IMR-90 (cell line): ENCODE results near the gene MAGEA2. TPM values are rescaled to one million over a fixed set of nuclear protein-coding genes. Genes with fewer than 3 reads are reported as not detected.

Source experiments
- ATAC-seq: fragments of 200-7000 bp; cut with Tn5 transposase; 2 replicates; pipeline ENCODE4 v1.9.1; 2020; ENCODE audit warnings: low read depth, mild to moderate bottlenecking, moderate library complexity
- BruUV-seq: library from RNA; stranded (reverse); fragments of 400-500 nt; replicated peaks from 2 replicates; lab custom pipeline; 2021; lab: Mats Ljungman, UMichigan
- CTCF ChIA-PET: fragments of 300-600 bp; formaldehyde crosslinking; extraction: SDS; loops from one replicate; lab custom pipeline; 2021; ENCODE audit warnings: antibody characterized with exemption; lab: Yijun Ruan, JAX
- POLR2A ChIA-PET: fragments of 300-600 bp; sonication (Branson Sonifier 250); formaldehyde crosslinking; loops from one replicate; lab custom pipeline; 2022; ENCODE audit warnings: antibody characterized with exemption; ENCODE audit not compliant: unreplicated experiment; lab: Charles Lee
- DNase-seq: peaks from one replicate; pipeline ENCODE4 v3.0.0; 2013
- H2AFZ ChIP-seq: replicated peaks from 2 replicates; pipeline ENCODE3; 2013; ENCODE audit warnings: low read length, mild to moderate bottlenecking; ENCODE audit not compliant: poor library complexity
- H2AK5ac ChIP-seq: 2 replicates; pipeline ENCODE4 v1.6.1; 2013; ENCODE audit warnings: low read depth, low read length, inconsistent platforms
- H2AK9ac ChIP-seq: replicated peaks from 2 replicates; pipeline ENCODE3; 2013; ENCODE audit warnings: mild to moderate bottlenecking, low read depth, low read length, moderate library complexity; ENCODE audit not compliant: poor library complexity
- H2BK120ac ChIP-seq: 2 replicates; pipeline ENCODE4 v1.6.1; 2013; ENCODE audit warnings: low read depth, low read length, inconsistent platforms
- H2BK15ac ChIP-seq: 3 replicates; pipeline ENCODE4 v1.6.1; 2013; ENCODE audit warnings: low read depth, low read length, inconsistent platforms
- H2BK20ac ChIP-seq: 2 replicates; pipeline ENCODE4 v1.6.1; 2013; ENCODE audit warnings: low read depth, mild to moderate bottlenecking, inconsistent platforms, low read length, moderate library complexity
- H2BK5ac ChIP-seq: 2 replicates; pipeline ENCODE4 v1.6.1; 2013; ENCODE audit warnings: mild to moderate bottlenecking, low read depth, low read length, inconsistent platforms; ENCODE audit not compliant: poor library complexity, severe bottlenecking
- H3K14ac ChIP-seq: replicated peaks from 2 replicates; pipeline ENCODE4 v1.6.1; 2013; ENCODE audit warnings: low read depth, low read length, inconsistent platforms
- H3K18ac ChIP-seq: 2 replicates; pipeline ENCODE4 v1.6.1; 2013; ENCODE audit warnings: low read depth, low read length, control low read depth
- H3K23ac ChIP-seq: 2 replicates; pipeline ENCODE4 v1.6.1; 2013; ENCODE audit warnings: low read depth, low read length, inconsistent platforms
- H3K27ac ChIP-seq: 2 replicates; pipeline ENCODE4 v1.5.1; 2013; ENCODE audit warnings: mild to moderate bottlenecking, control low read depth, low read length; ENCODE audit not compliant: insufficient read depth
- H3K27me3 ChIP-seq: 2 replicates; pipeline ENCODE4 v1.6.1; 2013; ENCODE audit warnings: low read length; ENCODE audit not compliant: control insufficient read depth, insufficient read depth
- H3K36me3 ChIP-seq: 2 replicates; pipeline ENCODE4 v1.6.1; 2013; ENCODE audit warnings: low read length, mixed read lengths; ENCODE audit not compliant: control insufficient read depth, insufficient read depth
- H3K4ac ChIP-seq: 2 replicates; pipeline ENCODE4 v1.6.1; 2013; ENCODE audit warnings: low read depth, low read length, inconsistent platforms
- H3K4me1 ChIP-seq: 2 replicates; pipeline ENCODE4 v1.6.1; 2013; ENCODE audit warnings: low read length, mixed read lengths; ENCODE audit not compliant: control insufficient read depth, insufficient read depth
- H3K4me2 ChIP-seq: 2 replicates; pipeline ENCODE4 v1.6.1; 2013; ENCODE audit warnings: low read depth, mild to moderate bottlenecking, control low read depth, low read length, moderate library complexity
- H3K4me3 ChIP-seq: 2 replicates; pipeline ENCODE4 v1.5.1; 2013; ENCODE audit warnings: low read depth, mild to moderate bottlenecking, control low read depth, low read length, moderate library complexity; ENCODE audit not compliant: insufficient read depth
- H3K56ac ChIP-seq: 2 replicates; pipeline ENCODE4 v1.6.1; 2013; ENCODE audit warnings: low read length, inconsistent platforms; ENCODE audit not compliant: insufficient read depth; ENCODE audit errors: extremely low read depth
- H3K79me1 ChIP-seq, 2 experiments: 2 replicates each; pipeline ENCODE4 v1.6.1; 2013; ENCODE audit warnings: low read length in 2 of 2, inconsistent platforms in 1 of 2, low read depth in 1 of 2
- H3K9ac ChIP-seq: 2 replicates; pipeline ENCODE4 v1.6.1; 2013; ENCODE audit warnings: low read depth, low read length, control low read depth
- H3K9me1 ChIP-seq: 2 replicates; pipeline ENCODE4 v1.6.1; 2013; ENCODE audit warnings: low read length, inconsistent platforms; ENCODE audit not compliant: insufficient read depth
- H3K9me3 ChIP-seq: 2 replicates; pipeline ENCODE4 v1.6.1; 2013; ENCODE audit warnings: low read length; ENCODE audit not compliant: control insufficient read depth, insufficient read depth
- H4K20me1 ChIP-seq: 2 replicates; pipeline ENCODE4 v1.6.1; 2013; ENCODE audit warnings: low read length, inconsistent platforms; ENCODE audit not compliant: insufficient read depth
- H4K5ac ChIP-seq: 2 replicates; pipeline ENCODE4 v1.6.1; 2013; ENCODE audit warnings: mild to moderate bottlenecking, low read depth, low read length, control low read depth
- H4K8ac ChIP-seq, 2 experiments: 2 replicates each; pipeline ENCODE4 v1.6.1; 2013; ENCODE audit warnings: low read depth in 2 of 2, low read length in 2 of 2, control low read depth in 1 of 2, inconsistent platforms in 1 of 2
- H4K91ac ChIP-seq: 2 replicates; pipeline ENCODE4 v1.6.1; 2013; ENCODE audit warnings: low read depth, low read length, inconsistent platforms; ENCODE audit not compliant: insufficient read depth
- BHLHE40 ChIP-seq: fragments of 150-350 bp; IDR thresholded peaks from 2 replicates; pipeline ENCODE4 v1.6.1; 2016; ENCODE audit warnings: mild to moderate bottlenecking, low read depth, low read length
- CEBPB ChIP-seq: IDR thresholded peaks from 2 replicates; pipeline ENCODE4 v1.6.1; 2012; ENCODE audit warnings: low read depth, low read length, improper control_type of control experiment
- CHD1 ChIP-seq: IDR thresholded peaks from 2 replicates; pipeline ENCODE4 v1.6.1; 2012; ENCODE audit warnings: low read depth, low read length, improper control_type of control experiment
- CTCF ChIP-seq: conservative IDR thresholded peaks from 2 replicates; pipeline ENCODE4 v1.5.1; 2012; ENCODE audit warnings: mild to moderate bottlenecking, low read depth, low read length, improper control_type of control experiment
- FOS ChIP-seq: fragments of 150-350 bp; IDR thresholded peaks from 2 replicates; pipeline ENCODE4 v1.6.1; 2016; ENCODE audit warnings: low read depth, low read length
- MAZ ChIP-seq: IDR thresholded peaks from 2 replicates; pipeline ENCODE4 v1.6.1; 2012; ENCODE audit warnings: low read depth, mild to moderate bottlenecking, low read length, improper control_type of control experiment, moderate library complexity, borderline replicate concordance
- MXI1 ChIP-seq: IDR thresholded peaks from 2 replicates; pipeline ENCODE4 v1.6.1; 2012; ENCODE audit warnings: low read depth, mild to moderate bottlenecking, low read length, moderate library complexity, borderline replicate concordance
- NFE2L2 ChIP-seq: fragments of 150-350 bp; IDR thresholded peaks from 2 replicates; pipeline ENCODE4 v1.6.1; 2016; ENCODE audit warnings: low read depth, mild to moderate bottlenecking, low read length
- POLR2A ChIP-seq: IDR thresholded peaks from 2 replicates; pipeline ENCODE4 v1.6.1; 2012; ENCODE audit warnings: mild to moderate bottlenecking, low read depth, low read length
- RAD21 ChIP-seq: IDR thresholded peaks from 2 replicates; pipeline ENCODE4 v1.6.1; 2012; ENCODE audit warnings: low read length, improper control_type of control experiment
- RCOR1 ChIP-seq: IDR thresholded peaks from 2 replicates; pipeline ENCODE4 v1.6.1; 2012; ENCODE audit warnings: mild to moderate bottlenecking, low read length, improper control_type of control experiment; ENCODE audit not compliant: insufficient replicate concordance
- RFX5 ChIP-seq: IDR thresholded peaks from 2 replicates; pipeline ENCODE4 v1.8.0; 2012; ENCODE audit warnings: low read depth, mild to moderate bottlenecking, low read length, moderate library complexity
- USF2 ChIP-seq: fragments of 150-350 bp; IDR thresholded peaks from 2 replicates; pipeline ENCODE4 v1.6.1; 2017; ENCODE audit warnings: mild to moderate bottlenecking, antibody characterized with exemption, low read length, low read depth
- WGBS, 2 experiments: methylation state at CpG; one replicate each; pipeline versions ENCODE4 v1.1.5 to v1.1.7; 2013; ENCODE audit warnings: missing lambda C conversion rate in 2 of 2; ENCODE audit not compliant: insufficient read length in 1 of 2; ENCODE audit errors: extremely low coverage in 2 of 2; 5-methylcytosine and 5-hydroxymethylcytosine counted together
- dilution Hi-C: fragments of 300-500 bp; cut with HindIII; formaldehyde crosslinking; loops from one replicate; pipeline ENCODE4 v1.14.3; 2018; ENCODE audit warnings: low sequenced_read_pairs; ENCODE audit not compliant: unreplicated experiment
- in situ Hi-C: fragments of 300-500 bp; cut with MboI; formaldehyde crosslinking; loops from 3 replicates; pipeline ENCODE4 v1.14.3; 2019; ENCODE audit warnings: low sequenced_read_pairs, inconsistent platforms, mixed read lengths
- intact Hi-C: fragments of 100-400 bp; cut with micrococcal nuclease; formaldehyde crosslinking; loops from 2 replicates; pipeline ENCODE4 v1.10.0; 2022
- polyA plus RNA-seq, 3 experiments: library from polyadenylated mRNA; depleted of rRNA; stranded (reverse); fragments of >200 nt; gene quantifications; 2 replicates each; pipeline ENCODE4 v1.2.3, GENCODE V29; 2012; ENCODE audit warnings: low replicate concordance in 1 of 3
- total RNA-seq: library from RNA; depleted of rRNA; stranded (reverse); fragments of >200 nt; gene quantifications from 2 replicates; pipeline ENCODE4 v1.2.3, GENCODE V29; 2012

MAGEA2 gene
- total and polyA plus RNA-seq, 2 of the 4 experiments (the other 2 are of a cell fraction), result not detected

GRCh38 chrX:152735860-152736511, 17.7 kb downstream of the MAGEA2 start:
- Histone ChIP-seq H2BK20ac (no peak overlapping the region), H4K20me1 (no peaks in the 10 kb centered on the region), H3K18ac (no peak overlapping the region), H3K14ac (no peak overlapping the region), H2BK15ac (no peak overlapping the region), H3K27me3 (no peaks in the 10 kb centered on the region), H3K36me3 (no peaks in the 10 kb centered on the region), H2AK9ac (no peak overlapping the region), H3K56ac (no peak overlapping the region), H2BK5ac (no peak overlapping the region), H4K91ac (no peak overlapping the region), H4K5ac (no peak overlapping the region), H2BK120ac (no peak overlapping the region), H3K27ac (no peak overlapping the region), H3K4me1 (no peaks in the 10 kb centered on the region), H2AK5ac (no peak overlapping the region), H3K4ac (no peak overlapping the region), H3K9me1 (no peaks in the 10 kb centered on the region), H3K4me3 (no peak overlapping the region), H3K23ac (no peak overlapping the region), H4K8ac (no peak overlapping the region), H3K79me1 (no peaks in the 10 kb centered on the region), H3K9ac (no peak overlapping the region), H2AFZ (no peak overlapping the region), H3K4me2 (no peak overlapping the region), H3K9me3 (no peaks in the 10 kb centered on the region; the same call in 1 of the 2 replicates)
- in situ Hi-C loops (no loop called here), intact Hi-C loops (no loop called here), dilution Hi-C loops (no loop called here)
- DNase-seq (no peak), ATAC-seq (no peak)
- POLR2A ChIA-PET, result no interaction called here
- CTCF ChIA-PET, result no interaction called here
- TF ChIP-seq CTCF (no peak), CHD1 (no peak), MXI1 (no peak), BHLHE40 (no peak), USF2 (no peak), MAZ (no peak), CEBPB (no peak), FOS (no peak), RFX5 (no peak), POLR2A (no peak), RCOR1 (no peak), NFE2L2 (no peak), RAD21 (no peak)
- BruUV-seq, result no TSS peak
- 72% methylated on average over 5 of the region's 12 CpGs; no CpG with 5 or more reads in 1 of the 2 experiments for WGBS, 2 experiments
